IMR-90 (cell line): ENCODE measurements around the gene CENPT. TPM values are rescaled to one million over a fixed set of nuclear protein-coding genes. Genes with fewer than 3 reads are reported as not detected.
A peak's percentile ranks its signal among the peaks of the same experiment; 100 is the strongest.

Source experiments
- ATAC-seq: fragments of 200-7000 bp; cut with Tn5 transposase; 2 replicates; pipeline ENCODE4 v1.9.1; 2020; ENCODE audit warnings: low read depth, mild to moderate bottlenecking, moderate library complexity
- BruUV-seq: library from RNA; stranded (reverse); fragments of 400-500 nt; replicated peaks from 2 replicates; lab custom pipeline; 2021; lab: Mats Ljungman, UMichigan
- CTCF ChIA-PET: fragments of 300-600 bp; formaldehyde crosslinking; extraction: SDS; loops from one replicate; lab custom pipeline; 2021; ENCODE audit warnings: antibody characterized with exemption; lab: Yijun Ruan, JAX
- POLR2A ChIA-PET: fragments of 300-600 bp; sonication (Branson Sonifier 250); formaldehyde crosslinking; loops from one replicate; lab custom pipeline; 2022; ENCODE audit warnings: antibody characterized with exemption; ENCODE audit not compliant: unreplicated experiment; lab: Charles Lee
- DNase-seq: peaks from one replicate; pipeline ENCODE4 v3.0.0; 2013
- H2AFZ ChIP-seq: replicated peaks from 2 replicates; pipeline ENCODE3; 2013; ENCODE audit warnings: low read length, mild to moderate bottlenecking; ENCODE audit not compliant: poor library complexity
- H2AK5ac ChIP-seq: 2 replicates; pipeline ENCODE4 v1.6.1; 2013; ENCODE audit warnings: low read depth, low read length, inconsistent platforms
- H2AK9ac ChIP-seq: replicated peaks from 2 replicates; pipeline ENCODE3; 2013; ENCODE audit warnings: mild to moderate bottlenecking, low read depth, low read length, moderate library complexity; ENCODE audit not compliant: poor library complexity
- H2BK120ac ChIP-seq: 2 replicates; pipeline ENCODE4 v1.6.1; 2013; ENCODE audit warnings: low read depth, low read length, inconsistent platforms
- H2BK15ac ChIP-seq: 3 replicates; pipeline ENCODE4 v1.6.1; 2013; ENCODE audit warnings: low read depth, low read length, inconsistent platforms
- H2BK20ac ChIP-seq: 2 replicates; pipeline ENCODE4 v1.6.1; 2013; ENCODE audit warnings: low read depth, mild to moderate bottlenecking, inconsistent platforms, low read length, moderate library complexity
- H2BK5ac ChIP-seq: 2 replicates; pipeline ENCODE4 v1.6.1; 2013; ENCODE audit warnings: mild to moderate bottlenecking, low read depth, low read length, inconsistent platforms; ENCODE audit not compliant: poor library complexity, severe bottlenecking
- H3K14ac ChIP-seq: replicated peaks from 2 replicates; pipeline ENCODE4 v1.6.1; 2013; ENCODE audit warnings: low read depth, low read length, inconsistent platforms
- H3K18ac ChIP-seq: 2 replicates; pipeline ENCODE4 v1.6.1; 2013; ENCODE audit warnings: low read depth, low read length, control low read depth
- H3K23ac ChIP-seq: 2 replicates; pipeline ENCODE4 v1.6.1; 2013; ENCODE audit warnings: low read depth, low read length, inconsistent platforms
- H3K27ac ChIP-seq: 2 replicates; pipeline ENCODE4 v1.5.1; 2013; ENCODE audit warnings: mild to moderate bottlenecking, control low read depth, low read length; ENCODE audit not compliant: insufficient read depth
- H3K27me3 ChIP-seq: 2 replicates; pipeline ENCODE4 v1.6.1; 2013; ENCODE audit warnings: low read length; ENCODE audit not compliant: control insufficient read depth, insufficient read depth
- H3K36me3 ChIP-seq: 2 replicates; pipeline ENCODE4 v1.6.1; 2013; ENCODE audit warnings: low read length, mixed read lengths; ENCODE audit not compliant: control insufficient read depth, insufficient read depth
- H3K4ac ChIP-seq: 2 replicates; pipeline ENCODE4 v1.6.1; 2013; ENCODE audit warnings: low read depth, low read length, inconsistent platforms
- H3K4me1 ChIP-seq: 2 replicates; pipeline ENCODE4 v1.6.1; 2013; ENCODE audit warnings: low read length, mixed read lengths; ENCODE audit not compliant: control insufficient read depth, insufficient read depth
- H3K4me2 ChIP-seq: 2 replicates; pipeline ENCODE4 v1.6.1; 2013; ENCODE audit warnings: low read depth, mild to moderate bottlenecking, control low read depth, low read length, moderate library complexity
- H3K4me3 ChIP-seq: 2 replicates; pipeline ENCODE4 v1.5.1; 2013; ENCODE audit warnings: low read depth, mild to moderate bottlenecking, control low read depth, low read length, moderate library complexity; ENCODE audit not compliant: insufficient read depth
- H3K56ac ChIP-seq: 2 replicates; pipeline ENCODE4 v1.6.1; 2013; ENCODE audit warnings: low read length, inconsistent platforms; ENCODE audit not compliant: insufficient read depth; ENCODE audit errors: extremely low read depth
- H3K79me1 ChIP-seq, 2 experiments: 2 replicates each; pipeline ENCODE4 v1.6.1; 2013; ENCODE audit warnings: low read length in 2 of 2, inconsistent platforms in 1 of 2, low read depth in 1 of 2
- H3K9ac ChIP-seq: 2 replicates; pipeline ENCODE4 v1.6.1; 2013; ENCODE audit warnings: low read depth, low read length, control low read depth
- H3K9me1 ChIP-seq: 2 replicates; pipeline ENCODE4 v1.6.1; 2013; ENCODE audit warnings: low read length, inconsistent platforms; ENCODE audit not compliant: insufficient read depth
- H3K9me3 ChIP-seq: 2 replicates; pipeline ENCODE4 v1.6.1; 2013; ENCODE audit warnings: low read length; ENCODE audit not compliant: control insufficient read depth, insufficient read depth
- H4K20me1 ChIP-seq: 2 replicates; pipeline ENCODE4 v1.6.1; 2013; ENCODE audit warnings: low read length, inconsistent platforms; ENCODE audit not compliant: insufficient read depth
- H4K5ac ChIP-seq: 2 replicates; pipeline ENCODE4 v1.6.1; 2013; ENCODE audit warnings: mild to moderate bottlenecking, low read depth, low read length, control low read depth
- H4K8ac ChIP-seq, 2 experiments: 2 replicates each; pipeline ENCODE4 v1.6.1; 2013; ENCODE audit warnings: low read depth in 2 of 2, low read length in 2 of 2, control low read depth in 1 of 2, inconsistent platforms in 1 of 2
- H4K91ac ChIP-seq: 2 replicates; pipeline ENCODE4 v1.6.1; 2013; ENCODE audit warnings: low read depth, low read length, inconsistent platforms; ENCODE audit not compliant: insufficient read depth
- MAZ ChIP-seq: IDR thresholded peaks from 2 replicates; pipeline ENCODE4 v1.6.1; 2012; ENCODE audit warnings: low read depth, mild to moderate bottlenecking, low read length, improper control_type of control experiment, moderate library complexity, borderline replicate concordance
- MXI1 ChIP-seq: IDR thresholded peaks from 2 replicates; pipeline ENCODE4 v1.6.1; 2012; ENCODE audit warnings: low read depth, mild to moderate bottlenecking, low read length, moderate library complexity, borderline replicate concordance
- WGBS, 2 experiments: methylation state at CpG; one replicate each; pipeline versions ENCODE4 v1.1.5 to v1.1.7; 2013; ENCODE audit warnings: missing lambda C conversion rate in 2 of 2; ENCODE audit not compliant: insufficient read length in 1 of 2; ENCODE audit errors: extremely low coverage in 2 of 2; 5-methylcytosine and 5-hydroxymethylcytosine counted together
- dilution Hi-C: fragments of 300-500 bp; cut with HindIII; formaldehyde crosslinking; loops from one replicate; pipeline ENCODE4 v1.14.3; 2018; ENCODE audit warnings: low sequenced_read_pairs; ENCODE audit not compliant: unreplicated experiment
- in situ Hi-C: fragments of 300-500 bp; cut with MboI; formaldehyde crosslinking; loops from 3 replicates; pipeline ENCODE4 v1.14.3; 2019; ENCODE audit warnings: low sequenced_read_pairs, inconsistent platforms, mixed read lengths
- intact Hi-C: fragments of 100-400 bp; cut with micrococcal nuclease; formaldehyde crosslinking; loops from 2 replicates; pipeline ENCODE4 v1.10.0; 2022
- polyA plus RNA-seq, 3 experiments: library from polyadenylated mRNA; depleted of rRNA; stranded (reverse); fragments of >200 nt; gene quantifications; 2 replicates each; pipeline ENCODE4 v1.2.3, GENCODE V29; 2012; ENCODE audit warnings: low replicate concordance in 1 of 3
- total RNA-seq: library from RNA; depleted of rRNA; stranded (reverse); fragments of >200 nt; gene quantifications from 2 replicates; pipeline ENCODE4 v1.2.3, GENCODE V29; 2012

Gene CENPT
- total and polyA plus RNA-seq, 2 of the 4 experiments (the other 2 are of a cell fraction) = 33.3 to 83.1 TPM

GRCh38 chr16:67843343-67843765, 4.1 kb downstream of the CENPT start:
- H3K18ac ChIP-seq = no peak overlapping the region
- no TSS peak for BruUV-seq

More at GRCh38 chr16:67843343-67843765, 4.1 kb downstream of the CENPT start:
- in situ Hi-C loops (no loop called here), dilution Hi-C loops (no loop called here), intact Hi-C loops (loop anchor here (2.0 kb wide), 1 partner anchor 27 kb away; no protein-coding TSS in a partner anchor)
- no peaks in the 10 kb centered on the region for H3K36me3 ChIP-seq
- H3K4ac ChIP-seq = peak overlapping the region; percentile 86
- peaks cover 24 to 56% of the 10 kb centered on the region in 2 experiments for H3K79me1 ChIP-seq
- DNase-seq (peak; percentile 68), ATAC-seq (no peak)
- CTCF ChIA-PET = interaction anchor here (0.6 kb wide), 1 partner anchor 20 kb away, joined by 3 read pairs; no protein-coding TSS in a partner anchor
- H4K5ac ChIP-seq = no peak overlapping the region
- no peak overlapping the region for H2BK20ac ChIP-seq
- H2AK9ac ChIP-seq = peak overlapping the region; percentile 95
- POLR2A ChIA-PET = interaction anchor here (0.9 kb wide), 1 partner anchor 10 kb away, joined by 3 read pairs; no protein-coding TSS in a partner anchor
- H3K27me3 ChIP-seq = no peaks in the 10 kb centered on the region
- no peak overlapping the region for H4K91ac ChIP-seq
- H4K8ac ChIP-seq = peak overlapping the region in 1 of 2 experiments; percentile 61; a peak in 1 of 4 replicates
- H3K9ac ChIP-seq = peak overlapping the region; percentile 59
- 0% methylated on average over 6 of the region's 11 CpGs; no CpG with 5 or more reads in 1 of the 2 experiments for WGBS, 2 experiments
- H3K4me1 ChIP-seq = peaks cover 13% of the 10 kb centered on the region
- peak overlapping the region; percentile 60 for H3K14ac ChIP-seq
- peak overlapping the region; percentile 90 for H3K4me2 ChIP-seq
- TF ChIP-seq MAZ = no peak
- TF ChIP-seq MXI1 = peak; percentile 46; the same call in 1 of the 2 replicates
- peak overlapping the region; percentile 100 for H2AFZ ChIP-seq
- H3K4me3 ChIP-seq = peak overlapping the region; percentile 69
- H3K56ac ChIP-seq = peak overlapping the region; percentile 46; the same call in 1 of the 2 replicates
- H3K27ac ChIP-seq = peak overlapping the region; percentile 47
- H3K9me1 ChIP-seq = peaks cover 21% of the 10 kb centered on the region
- H4K20me1 ChIP-seq = peaks cover 26% of the 10 kb centered on the region
- H2BK5ac ChIP-seq = peak overlapping the region; percentile 67
- no peak overlapping the region for H2BK15ac ChIP-seq
- H3K9me3 ChIP-seq = no peaks in the 10 kb centered on the region
- peak overlapping the region; percentile 96 for H3K23ac ChIP-seq
- peak overlapping the region; percentile 3 for H2AK5ac ChIP-seq
- no peak overlapping the region for H2BK120ac ChIP-seq
